Ovary (tissue), 9 donors: Measurements from ENCODE around the gene IFIT1. TPM values are rescaled to one million over a fixed set of nuclear protein-coding genes. Genes with fewer than 3 reads are reported as not detected.
A peak's percentile ranks its signal among the peaks of the same experiment; 100 is the strongest.

Source experiments
- DNase-seq, 5 donors: peaks; one replicate each; pipeline ENCODE4 v3.0.0-alpha.2; 2019 to 2020
- H3K27ac ChIP-seq, 2 donors: fragments of 200-600 bp; one replicate each; pipeline versions ENCODE4 v1.5.1 to v1.8.0; 2019 to 2022
- H3K27me3 ChIP-seq: fragments of 200-600 bp; one replicate; pipeline ENCODE4 v1.8.0; 2022
- H3K36me3 ChIP-seq: fragments of 200-600 bp; sonication (generic); one replicate; pipeline ENCODE4 v1.5.1; 2019
- H3K4me1 ChIP-seq: one replicate; pipeline ENCODE4 v1.8.1; 2013; ENCODE audit warnings: mild to moderate bottlenecking, moderate library complexity; ENCODE audit not compliant: insufficient read depth
- H3K4me3 ChIP-seq: fragments of 200-600 bp; sonication (generic); one replicate; pipeline ENCODE4 v1.5.1; 2017
- H3K9me3 ChIP-seq, 2 donors: fragments of 200-600 bp in 1 of 2; sonication (generic) in 1 of 2; one replicate each; pipeline versions ENCODE4 v1.5.1 to v1.8.1; 2013 to 2019; ENCODE audit warnings: mild to moderate bottlenecking in 1 of 2, moderate library complexity in 1 of 2
- CTCF ChIP-seq, 3 donors: fragments of 450-650 bp in 2 of 3; fragments of 200-600 bp in 1 of 3; IDR thresholded peaks; one replicate each; pipeline versions ENCODE4 v1.5.1 to v1.8.0; 2016 to 2022; ENCODE audit warnings: antibody characterized with exemption in 3 of 3, mild to moderate bottlenecking in 1 of 3
- EP300 ChIP-seq: sonication (generic); formaldehyde crosslinking; IDR thresholded peaks from one replicate; pipeline ENCODE4 v1.6.1; 2017; ENCODE audit warnings: antibody characterized with exemption
- POLR2A ChIP-seq: fragments of 450-650 bp; IDR thresholded peaks from one replicate; pipeline ENCODE4 v1.6.1; 2017; ENCODE audit warnings: antibody characterized with exemption, mild to moderate bottlenecking, moderate library complexity
- WGBS, 3 donors: extraction: QIAGEN DNeasy Blood & Tissue Kit in 1 of 3; methylation state at CpG; one replicate each; pipeline versions ENCODE4 v1.1.5 to v1.1.7; 2013 to 2017; 5-methylcytosine and 5-hydroxymethylcytosine counted together
- intact Hi-C, 4 donors: fragments of 100-400 bp; cut with DNase I; formaldehyde crosslinking; loops; one replicate each; pipeline versions ENCODE4 v1.11.0 to v1.15.1; 2022 to 2023
- polyA plus RNA-seq, 2 donors: library from polyadenylated mRNA; stranded (reverse); fragments of 200-250 nt in 1 of 2; fragments of 350-450 nt in 1 of 2; fragmentation: Illumina TruSeq in 1 of 2; extraction: RNeasy Lipid Tissue Mini Kit (QIAGEN cat#74804) in 1 of 2; gene quantifications; one replicate each; pipeline ENCODE4 v1.2.3, GENCODE V29; 2013 to 2014
- total RNA-seq, 7 donors: library from RNA; depleted of rRNA in 2 of 7; stranded (reverse); fragments of >200 nt in 2 of 7; fragmentation: NEBNext Ultra II Directional in 3 of 7; extraction: Animal tissue kit (Norgen Biotek cat#: 25700) in 3 of 7; gene quantifications; one replicate each; pipeline versions ENCODE4 v1.1.0 to v1.2.4, GENCODE V29; 2016 to 2023
- donor health status: DM: no; HTN: no; CAD: no; lungs with moderate emphysema.
- donor health status: DM: no; HTN: no; CAD: no.
- donor health status: Bipolar disorder and iron deficiency.
- donor health status: DM: yes; HTN: yes; CAD: no.
- donor health status: DM: no; HTN: no; CAD: no.
- donor health status: DM: yes; HTN: yes; CAD: no.

Gene IFIT1
- total and polyA plus RNA-seq, 9 donors = 6.4 to 56.2 (median 12.3) TPM

DNA sequence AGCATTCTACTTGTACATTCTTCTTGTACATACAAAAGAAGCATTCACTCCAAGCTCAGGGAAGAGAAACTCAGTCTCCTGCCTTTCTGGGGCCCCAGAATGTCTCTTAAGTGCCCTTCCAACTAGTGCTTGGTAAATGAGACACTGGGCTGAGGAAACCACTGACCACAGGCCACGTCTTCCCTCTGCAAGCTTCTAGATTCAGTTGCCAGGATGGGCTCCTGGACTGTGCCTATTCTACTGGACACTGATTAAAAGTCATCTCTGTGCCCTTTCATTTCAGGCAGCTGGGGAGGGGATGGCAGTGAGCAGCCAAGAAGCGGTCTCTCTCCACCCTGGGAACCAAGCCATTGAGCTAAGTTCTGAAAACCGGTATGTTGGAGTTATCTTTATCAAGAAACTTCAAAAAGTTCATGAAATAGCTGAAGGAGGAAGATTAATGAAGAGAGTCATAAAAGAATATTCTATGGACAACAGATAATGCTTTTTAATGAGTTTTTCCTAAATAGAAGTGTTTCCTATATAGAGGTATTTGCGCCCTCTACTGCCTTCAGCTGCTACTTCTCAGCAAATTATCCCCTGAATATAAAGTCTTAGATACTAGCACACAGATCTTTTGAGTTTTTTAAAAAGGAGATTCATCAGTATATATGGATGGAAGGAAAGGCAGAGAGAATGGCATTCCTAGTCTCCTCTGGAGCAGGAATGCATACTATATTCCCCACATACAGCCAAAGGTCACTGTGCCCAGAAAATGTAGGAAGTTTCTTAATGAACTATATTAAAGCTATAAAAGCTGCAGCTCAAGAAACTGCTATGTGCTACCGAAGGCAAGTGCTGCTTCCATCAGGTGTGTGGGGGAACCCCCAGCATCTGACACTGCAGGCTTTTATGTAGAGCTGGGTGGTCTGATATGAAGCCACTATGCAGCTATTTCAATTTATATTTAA lies 23.0 kb upstream of the IFIT1 start:
- H3K9me3 ChIP-seq = no peaks in the 10 kb centered on the region
- H3K27me3 ChIP-seq = no peaks in the 10 kb centered on the region
- no peak overlapping the region for H3K4me3 ChIP-seq
- H3K27ac ChIP-seq = no peak overlapping the region
- H3K4me1 ChIP-seq = peaks cover 8% of the 10 kb centered on the region
- WGBS, 3 donors = 45 to 56% (median 47%) methylated on average over 5 of the region's 5 CpGs
- intact Hi-C loops = loop anchor here in 1 of 4 donors (2.0 to 5.0 kb wide), 2 partner anchors 32 to 107 kb away; no protein-coding TSS in a partner anchor
- peak in 1 of 5 donors; percentile 41 for DNase-seq
- TF ChIP-seq EP300 (no peak), POLR2A (no peak), CTCF (IDR thresholded peaks at IDR 0.05) (peak in 2 of 3 donors; percentile 28 to 71)
- H3K36me3 ChIP-seq = no peaks in the 10 kb centered on the region

- DNase-seq = no peak
- Histone ChIP-seq H3K27me3 (no peaks in the 10 kb centered on the region), H3K4me1 (peaks cover 12% of the 10 kb centered on the region), H3K4me3 (no peak overlapping the region), H3K36me3 (no peaks in the 10 kb centered on the region), H3K9me3 (no peaks in the 10 kb centered on the region), H3K27ac (no peak overlapping the region)
- TF ChIP-seq POLR2A = no peak
- no peak for TF ChIP-seq CTCF (IDR thresholded peaks at IDR 0.05)
- no peak for TF ChIP-seq EP300
- intact Hi-C loops = loop anchor here in 1 of 4 donors (5.0 kb wide), 1 partner anchor 34 kb away; no protein-coding TSS in a partner anchor
These were observed 21.3 kb upstream of the IFIT1 start for GRCh38 chr10:89371079-89371478.

DNA sequence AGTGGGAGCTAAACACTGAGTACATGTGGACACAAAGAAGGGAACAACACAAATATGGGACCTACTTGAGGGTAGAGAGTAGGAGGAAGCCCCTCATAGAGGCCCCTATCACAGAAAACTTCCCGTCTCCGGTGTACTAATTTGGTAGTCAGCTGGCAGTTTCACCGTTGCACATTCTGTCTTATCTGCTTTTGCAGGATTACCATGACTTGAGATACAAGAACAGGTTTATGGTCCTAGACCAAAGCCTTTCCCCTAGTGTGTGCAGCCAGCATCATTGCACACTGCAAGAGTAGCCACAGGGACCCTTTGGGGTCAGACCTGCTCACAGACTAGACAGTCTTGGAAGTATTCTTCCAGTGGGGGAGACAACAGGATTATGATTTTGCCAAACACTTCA lies 20.4 kb upstream of the IFIT1 start:
- intact Hi-C loops = loop anchor here in 1 of 4 donors (5.0 kb wide), 1 partner anchor 35 kb away; no protein-coding TSS in a partner anchor
- Histone ChIP-seq H3K36me3 (no peaks in the 10 kb centered on the region), H3K4me3 (no peak overlapping the region), H3K4me1 (peaks cover 12% of the 10 kb centered on the region), H3K27ac (no peak overlapping the region), H3K27me3 (no peaks in the 10 kb centered on the region), H3K9me3 (no peaks in the 10 kb centered on the region)
- no peak for DNase-seq
- 75 to 83% (median 79%) methylated on average over 3 of the region's 3 CpGs for WGBS, 3 donors
- TF ChIP-seq CTCF (IDR thresholded peaks at IDR 0.05) (no peak), EP300 (no peak), POLR2A (no peak)

GRCh38 chr10:89373916-89374711 lies 18.3 kb upstream of the IFIT1 start:
- Histone ChIP-seq H3K4me1 (peaks cover 11% of the 10 kb centered on the region), H3K27ac (peak overlapping the region; percentile 17 to 73), H3K4me3 (no peak overlapping the region), H3K9me3 (no peaks in the 10 kb centered on the region), H3K36me3 (no peaks in the 10 kb centered on the region), H3K27me3 (no peaks in the 10 kb centered on the region)
- TF ChIP-seq EP300 (no peak), CTCF (IDR thresholded peaks at IDR 0.05) (no peak), POLR2A (no peak)
- 0 to 10% (median 2%) methylated on average over 3 of the region's 3 CpGs for WGBS, 3 donors
- DNase-seq = peak; percentile 75 to 93 (median 88)
- intact Hi-C loops = loop anchor here in 1 of 4 donors (5.0 kb wide), 1 partner anchor 37 kb away; no protein-coding TSS in a partner anchor
